COLO829 (cell line): ENCODE measurements around the gene FN3K.
"Not testable (repeated sequence)": the region's sequence is repeated elsewhere in the genome, so short reads cannot be mapped to it uniquely, and the experiment has no call there.

Source experiments
- DNase-seq: peaks from one replicate; pipeline ENCODE4 v3.0.0; 2012; ENCODE audit warnings: low spot score

FN3K gene

DNA sequence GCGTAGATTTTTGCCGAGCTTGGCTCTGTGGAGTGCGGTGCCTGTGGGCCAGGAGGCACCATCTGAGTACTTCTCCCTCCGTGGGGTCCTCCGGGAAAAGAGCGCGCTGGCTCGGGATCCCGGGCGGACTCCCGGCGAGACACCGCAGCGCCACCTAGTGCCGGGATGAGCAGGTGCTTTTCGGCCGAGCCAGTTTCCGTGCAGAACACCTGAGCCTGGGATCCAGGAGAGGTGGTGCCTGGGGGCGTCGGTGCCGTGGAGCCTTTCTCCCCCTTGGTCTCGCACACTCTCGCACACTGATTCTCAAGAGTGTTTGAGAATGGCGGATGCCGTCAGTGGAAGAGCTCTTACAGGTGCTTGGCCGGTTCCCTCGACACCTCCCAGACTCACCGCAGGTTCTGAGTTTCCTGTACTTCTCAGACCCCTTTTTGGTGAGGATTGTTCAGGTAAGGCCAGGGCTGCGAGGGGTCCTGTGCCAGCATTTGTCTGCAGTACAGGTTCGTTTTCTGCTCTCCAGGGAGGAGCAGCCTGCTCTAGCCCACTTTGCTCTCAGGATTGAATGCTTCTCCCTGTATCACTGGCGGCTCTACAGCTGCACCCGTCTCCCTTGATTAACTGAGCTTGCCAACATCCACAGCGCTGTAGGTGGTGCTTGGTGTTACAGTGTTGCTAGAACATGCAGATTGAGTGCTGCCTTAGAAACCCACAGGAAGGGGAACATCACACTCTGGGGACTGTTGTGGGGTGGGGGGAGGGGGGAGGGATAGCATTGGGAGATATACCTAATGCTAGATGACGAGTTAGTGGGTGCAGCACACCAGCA is 39.8 kb downstream of the FN3K start:
- DNase-seq = peak; percentile 40

DNA sequence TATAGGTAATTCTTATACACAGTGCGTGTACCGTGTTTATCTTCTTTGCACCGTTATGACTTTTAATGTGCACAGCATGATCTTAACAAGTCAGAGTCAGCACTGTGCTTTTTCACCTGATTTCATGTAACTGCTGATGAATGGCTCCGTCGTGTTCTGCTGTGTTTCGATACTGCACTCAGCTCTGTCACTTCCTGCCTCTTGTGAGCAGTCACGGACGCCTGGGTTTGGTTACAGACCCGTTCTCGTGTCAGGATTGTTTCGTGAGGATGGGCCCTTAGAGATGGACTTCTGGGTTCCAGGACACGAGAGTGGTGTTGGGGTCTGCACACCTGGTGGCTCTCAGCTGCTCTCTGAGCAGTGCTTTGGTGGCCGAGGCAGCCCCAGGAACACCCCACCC is 41.0 kb downstream of the FN3K start:
- DNase-seq = no peak

GRCh38 chr17:82777778-82778375 is 42.5 kb downstream of the FN3K start:
- DNase-seq = not testable (repeated sequence)

DNA sequence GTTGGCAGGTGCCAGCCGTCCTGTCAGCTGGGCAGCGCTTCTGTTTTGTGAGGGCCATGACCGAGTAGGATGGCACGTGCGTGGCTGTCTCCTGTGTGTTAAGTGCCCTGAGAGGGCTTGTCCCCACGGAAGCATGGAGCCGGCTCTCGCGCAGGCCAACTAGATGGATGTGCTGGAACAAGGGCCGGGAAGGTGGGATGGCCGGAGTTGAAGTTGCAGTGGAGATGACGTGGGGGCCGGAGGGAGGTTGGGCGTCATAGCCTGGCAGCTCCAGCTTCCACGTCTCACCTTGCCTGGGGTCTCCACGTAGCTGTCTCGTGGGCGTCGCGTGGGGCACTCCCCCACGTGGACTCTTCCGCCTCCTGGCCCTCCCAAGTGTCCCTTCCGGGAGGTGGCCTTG is 44.1 kb downstream of the FN3K start:
- DNase-seq = no peak

- DNase-seq = no peak
Measured at GRCh38 chr17:82780195-82780594, 44.8 kb downstream of the FN3K start.

GRCh38 chr17:82780971-82781893 is 45.8 kb downstream of the FN3K start:
- DNase-seq = no peak

GRCh38 chr17:82781894-82782274 is 46.5 kb downstream of the FN3K start:
- peak; percentile 89 for DNase-seq

- no peak for DNase-seq
Measured at GRCh38 chr17:82782657-82783207, 47.3 kb downstream of the FN3K start.

DNA sequence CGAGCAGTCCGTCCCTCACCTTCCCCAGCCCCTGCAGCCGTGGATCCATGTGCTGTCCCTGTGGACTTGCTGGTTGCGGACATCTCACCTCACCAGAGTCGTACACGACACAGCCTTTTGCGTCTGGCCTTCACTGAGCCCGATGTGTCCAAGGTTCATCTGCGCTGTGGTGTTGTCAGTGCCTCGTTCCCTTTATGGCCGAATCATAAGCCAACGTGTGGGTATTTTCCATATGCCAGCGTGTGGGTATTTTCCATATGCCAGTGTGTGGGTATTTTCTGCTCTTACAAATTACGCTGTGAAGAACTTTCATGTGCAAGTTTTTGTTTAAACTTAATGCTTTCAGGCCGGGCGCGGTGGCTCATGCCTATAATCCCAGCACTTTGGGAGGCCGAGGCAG is 48.1 kb downstream of the FN3K start:
- no peak for DNase-seq

- DNase-seq = not testable (repeated sequence)
Measured at GRCh38 chr17:82785581-82785980, 50.2 kb downstream of the FN3K start.

- DNase-seq = no peak
Measured at GRCh38 chr17:82786427-82786826, 51.0 kb downstream of the FN3K start.

DNA sequence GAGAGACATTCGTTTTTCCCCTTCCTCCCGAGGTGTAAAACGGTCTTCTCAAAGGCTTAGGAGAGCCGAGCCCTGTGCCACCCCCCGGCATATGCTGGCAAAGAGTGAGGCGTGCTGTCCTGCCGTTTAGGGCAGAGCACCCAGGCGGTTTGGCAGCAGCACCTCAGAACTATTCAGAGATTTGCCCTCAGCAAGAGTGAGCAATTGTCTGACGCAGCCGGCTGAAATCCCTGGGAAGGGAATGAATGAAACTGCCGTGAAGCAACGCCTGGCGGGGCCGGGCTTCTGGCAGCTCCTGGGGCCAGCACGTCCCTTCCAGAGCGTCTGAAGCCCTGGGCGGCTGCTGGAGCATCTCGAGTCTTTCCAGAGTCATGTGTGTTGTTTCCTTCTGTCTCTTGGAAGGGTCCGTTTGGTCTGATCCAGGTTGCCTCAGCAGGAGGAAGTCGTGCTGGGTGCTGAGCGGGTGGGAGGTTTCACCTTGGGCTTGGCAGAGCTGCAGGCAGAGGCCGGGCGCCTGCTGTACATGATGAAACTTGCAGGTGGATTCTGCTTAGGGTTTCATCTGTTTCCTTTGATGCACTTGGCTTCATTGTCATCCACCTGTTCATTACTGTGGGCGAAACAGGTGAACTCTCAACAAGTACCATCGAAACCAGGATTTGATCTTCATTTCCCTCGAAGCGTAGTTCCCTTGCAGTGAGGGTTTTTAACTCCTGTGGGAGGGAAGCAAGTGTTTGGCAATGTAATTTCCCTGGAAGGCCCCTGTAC is 51.9 kb downstream of the FN3K start:
- DNase-seq = no peak

DNA sequence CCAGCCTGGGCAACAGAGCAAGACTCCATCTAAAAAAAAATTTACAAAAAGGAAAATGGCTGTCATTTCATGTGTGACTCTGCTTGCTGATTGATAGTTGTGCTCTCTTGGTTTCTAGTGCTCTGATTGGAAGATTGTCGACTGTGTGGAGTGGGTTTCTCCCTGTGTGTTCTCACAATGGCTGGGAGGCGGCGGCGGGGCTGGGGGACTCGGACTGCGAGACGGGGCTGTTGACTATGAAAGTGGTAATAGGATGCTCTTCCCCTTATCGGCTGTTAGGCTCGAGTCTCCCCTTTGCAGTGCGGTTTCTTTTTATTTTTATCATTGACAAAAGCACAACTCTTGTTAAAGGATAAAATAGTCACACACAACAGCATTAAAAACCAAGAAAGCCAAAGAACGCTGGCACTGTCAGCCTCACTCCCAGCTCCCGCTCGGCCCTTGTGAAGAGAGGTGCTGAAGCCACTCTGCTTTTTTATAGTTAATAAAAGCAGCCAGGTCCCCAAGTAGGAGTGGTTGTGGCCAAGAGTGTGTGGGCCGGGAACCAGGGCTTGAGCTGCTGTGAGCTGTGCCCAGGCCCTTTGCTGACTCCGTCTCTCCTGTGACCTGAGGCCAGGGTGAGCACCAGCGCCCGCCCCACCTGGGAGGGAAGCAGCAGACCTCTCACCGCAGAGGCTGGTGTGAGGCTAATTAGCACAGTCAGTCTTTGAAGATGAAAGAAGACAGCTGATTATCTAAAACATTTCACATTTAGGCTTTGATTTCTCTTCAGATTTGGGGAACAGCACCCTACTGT is 53.0 kb downstream of the FN3K start:
- no peak for DNase-seq

DNA sequence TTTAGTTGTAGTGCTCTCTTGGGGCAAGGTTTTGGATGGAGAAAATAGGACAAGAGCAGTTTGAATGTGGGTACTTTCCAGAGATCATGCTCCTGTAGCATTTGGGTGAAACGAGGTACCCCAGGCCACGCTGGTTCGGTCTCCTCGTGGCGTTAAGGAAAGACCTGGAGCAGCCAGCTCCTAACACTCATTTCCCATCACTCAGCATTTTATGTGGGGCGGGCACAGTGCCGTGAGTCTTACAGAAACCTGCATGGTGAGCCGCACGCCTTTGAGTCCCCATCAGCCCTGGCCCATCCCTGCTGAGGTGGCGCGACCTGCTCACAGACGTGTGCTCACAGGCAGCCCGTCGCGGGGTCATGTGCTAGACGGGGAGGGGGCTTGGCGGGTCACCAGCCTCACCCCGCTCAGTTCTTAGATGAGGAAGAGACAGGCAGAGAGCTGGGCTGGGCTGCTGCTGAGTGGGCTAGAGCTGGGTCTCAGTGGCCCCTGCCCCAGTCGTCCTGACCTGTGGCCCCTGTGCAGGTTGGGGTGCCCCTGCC is 53.7 kb downstream of the FN3K start:
- no peak for DNase-seq

GRCh38 chr17:82789806-82790205 is 54.4 kb downstream of the FN3K start:
- DNase-seq = no peak

DNA sequence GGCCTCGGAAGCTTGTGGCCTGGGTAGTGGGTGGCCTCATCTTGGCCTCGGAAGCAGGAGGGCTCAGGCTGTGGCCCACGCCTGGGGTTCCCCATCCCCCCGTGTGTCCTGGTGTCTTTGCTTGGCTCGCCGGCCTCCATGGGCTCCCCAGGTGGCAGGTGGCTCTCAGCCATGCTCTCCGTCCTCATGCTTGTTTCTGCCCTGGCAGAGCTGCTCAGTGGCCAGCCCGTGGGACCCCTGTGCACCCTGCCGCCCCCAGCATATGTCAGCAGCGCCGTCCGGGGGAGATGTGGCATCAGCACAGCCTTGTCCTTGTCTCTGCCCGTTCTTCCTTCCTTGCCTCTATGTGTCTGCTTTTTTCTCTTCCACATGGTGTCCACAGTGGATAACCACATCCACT is 55.0 kb downstream of the FN3K start:
- no peak for DNase-seq

DNA sequence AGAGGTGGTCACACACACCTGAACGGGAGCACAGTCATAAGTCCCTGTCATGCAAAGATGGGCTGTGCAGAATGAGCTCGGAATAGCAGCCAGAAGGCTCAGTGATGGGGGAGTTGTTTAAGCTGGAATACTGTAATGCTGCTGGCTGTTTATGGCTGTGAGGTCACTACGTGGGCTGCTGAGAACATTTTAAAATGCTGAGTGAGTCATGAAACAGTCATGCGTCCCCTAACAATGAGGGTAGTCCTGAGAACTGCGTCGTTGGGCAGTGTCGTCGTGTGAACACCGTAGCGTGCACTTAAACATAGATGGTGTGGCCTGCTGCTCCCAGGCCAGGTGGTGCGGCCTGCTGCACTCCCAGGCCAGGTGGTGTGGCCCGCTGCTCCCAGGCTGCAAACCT is 56.1 kb downstream of the FN3K start:
- DNase-seq = peak; percentile 51

DNA sequence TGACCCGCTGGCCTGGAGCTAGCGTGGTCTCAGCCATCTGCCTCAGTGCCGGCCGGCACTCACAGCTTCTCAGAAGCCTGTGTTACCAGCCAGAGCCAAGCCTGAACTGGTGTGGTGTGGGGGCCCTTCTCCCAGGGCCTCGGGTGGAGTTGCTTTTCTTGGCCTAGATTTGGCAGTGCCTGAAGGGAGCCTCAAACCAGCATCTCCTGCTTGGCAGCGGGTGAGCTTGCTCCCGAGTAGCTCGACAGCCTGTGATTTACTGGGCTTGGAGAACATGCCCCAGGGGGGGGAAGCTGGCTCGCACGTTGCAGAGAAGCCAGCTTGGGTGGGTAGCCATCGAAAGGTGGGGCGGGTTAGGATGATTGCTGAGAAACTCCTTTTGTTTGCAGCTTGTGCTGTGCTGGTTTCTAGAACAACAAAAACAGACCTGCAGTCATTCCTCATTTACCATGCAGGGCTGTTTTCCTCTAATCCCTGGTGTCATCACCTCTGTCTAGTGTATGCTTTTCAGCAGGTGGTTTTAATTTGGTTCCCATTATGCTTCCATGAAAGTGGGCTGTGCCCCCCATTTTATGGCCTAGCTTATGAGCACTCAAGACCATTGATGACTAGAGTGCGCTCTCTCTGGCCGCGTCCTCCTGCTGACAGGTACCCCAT is 58.7 kb downstream of the FN3K start:
- DNase-seq = no peak

- DNase-seq = no peak
Measured at GRCh38 chr17:82794781-82795482, 59.5 kb downstream of the FN3K start.
